Erythroblast (primary cell): Measurements from ENCODE around the gene PYM1.

Source experiments
- GATA1 ChIP-seq: IDR thresholded peaks from 2 replicates; pipeline ENCODE4 v1.6.1; 2011; ENCODE audit warnings: low read depth, mild to moderate bottlenecking, control low read depth, low read length, moderate library complexity
- POLR2A ChIP-seq: IDR thresholded peaks from 2 replicates; pipeline ENCODE4 v1.6.1; 2011; ENCODE audit warnings: mild to moderate bottlenecking, low read length

GRCh38 chr12:55861396-55861795 is 66.3 kb downstream of the PYM1 start:
- TF ChIP-seq POLR2A (no peak), GATA1 (no peak)
